Measurements from ENCODE around the gene PLCB4. TPM values are rescaled to one million over a fixed set of nuclear protein-coding genes. Genes with fewer than 3 reads are reported as not detected.

The PLCB4 gene
- total RNA-seq, 2 experiments from 2014 or later, result 0.06 TPM; not detected in 1

- DNase-seq, result no peak
- intact Hi-C loops (cut with DNase I, micrococcal nuclease), result no loop called here
- peaks cover 35 to 40% of the 10 kb centered on the region in 2 experiments for H3K27me3 ChIP-seq (ENCODE audit: control insufficient read depth in 1 of 2, insufficient read depth in 2 of 2, low read length in 2 of 2)
- no peak overlapping the region for H3K27ac ChIP-seq (ENCODE audit: low read depth in 1 of 2, low read length in 2 of 2)
- Mint-ChIP-seq H3K9me3 (no peaks in the 10 kb centered on the region), H3K4me3 (no peak overlapping the region), H3K4me1 (ENCODE audit: low read depth) (no peaks in the 10 kb centered on the region), H3K36me3 (ENCODE audit: low read depth) (no peaks in the 10 kb centered on the region), H3K27me3 (peaks cover 66% of the 10 kb centered on the region), H3K27ac (no peak overlapping the region)
- no peak for ATAC-seq (ENCODE audit: poor library complexity)
- ChIA-PET CTCF (no interaction called here), POLR2A (no interaction called here)
- no peak overlapping the region for H3K4me3 ChIP-seq (ENCODE audit: low read length)
- H3K36me3 ChIP-seq (ENCODE audit: insufficient read depth, low read length), result no peaks in the 10 kb centered on the region
- no peaks in the 10 kb centered on the region for H3K4me1 ChIP-seq (ENCODE audit: insufficient read depth, low read length)
- no peak for TF ChIP-seq CTCF (IDR thresholded peaks at IDR 0.05)
- H3K9me3 ChIP-seq (ENCODE audit: control insufficient read depth in 1 of 2, insufficient read depth in 1 of 2, low read length in 2 of 2), result peaks cover 0 to 22% of the 10 kb centered on the region in 2 experiments
Observed at GRCh38 chr20:9517297-9518162, 448.6 kb downstream of the PLCB4 start.

DNA sequence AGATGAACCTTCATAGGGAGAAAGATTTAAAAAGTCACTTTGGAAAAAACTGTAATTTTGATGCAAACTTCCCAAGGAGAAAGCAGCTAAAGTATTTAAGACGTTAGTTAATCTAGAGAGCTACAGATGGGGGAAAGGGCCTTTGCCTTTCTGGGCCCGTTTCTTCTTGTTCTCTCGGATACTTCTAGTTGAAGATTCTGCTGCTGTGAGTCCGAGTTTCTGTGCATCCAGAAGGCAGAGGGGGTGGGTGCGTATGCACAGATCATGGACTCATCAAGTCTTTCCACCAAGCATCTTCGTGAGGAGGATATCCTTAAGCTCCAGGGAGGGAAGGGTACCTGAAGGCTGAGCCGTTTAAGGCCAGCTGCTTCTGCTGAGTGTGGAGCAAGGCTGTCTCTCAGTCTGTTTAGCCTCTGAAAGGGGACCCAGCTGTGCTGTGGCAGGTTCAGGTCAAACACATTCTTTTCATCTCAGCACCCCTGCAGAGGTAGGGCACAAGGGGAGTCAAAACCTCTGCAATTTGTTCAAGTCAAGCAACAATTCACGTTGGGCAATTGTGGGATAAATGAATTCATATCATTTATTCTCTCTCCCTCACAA is 449.8 kb downstream of the PLCB4 start:
- intact Hi-C loops (cut with DNase I, micrococcal nuclease), result no loop called here

DNA sequence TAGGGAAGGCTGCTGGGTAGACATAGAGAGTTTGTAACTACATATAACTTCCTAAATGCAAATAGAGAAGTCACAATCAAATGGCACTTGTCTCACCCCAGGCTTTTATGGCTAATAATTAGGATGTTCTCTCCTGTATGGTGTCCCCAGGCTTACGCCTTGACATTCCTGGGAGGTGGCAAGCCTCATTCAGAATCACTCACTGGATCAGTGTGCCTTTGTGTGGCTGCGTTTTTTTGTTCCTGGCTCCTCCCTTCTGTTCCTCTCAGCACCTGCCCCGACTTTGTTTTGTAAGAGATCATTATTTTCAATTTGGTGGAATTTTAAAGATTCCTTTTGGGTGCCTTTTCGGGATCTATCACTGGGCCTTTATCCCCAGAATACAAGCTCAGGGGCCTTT is 451.2 kb downstream of the PLCB4 start:
- Histone ChIP-seq H3K9me3 (ENCODE audit: control insufficient read depth in 1 of 2, insufficient read depth in 1 of 2, low read length in 2 of 2) (peaks cover 0 to 15% of the 10 kb centered on the region in 2 experiments), H3K4me1 (ENCODE audit: insufficient read depth, low read length) (no peaks in the 10 kb centered on the region), H3K4me3 (ENCODE audit: low read length) (no peak overlapping the region), H3K36me3 (ENCODE audit: insufficient read depth, low read length) (no peaks in the 10 kb centered on the region), H3K27ac (ENCODE audit: low read depth in 1 of 2, low read length in 2 of 2) (no peak overlapping the region), H3K27me3 (ENCODE audit: control insufficient read depth in 1 of 2, insufficient read depth in 2 of 2, low read length in 2 of 2) (peaks cover 23 to 24% of the 10 kb centered on the region in 2 experiments)
- no peak overlapping the region for H3K4me3 Mint-ChIP-seq
- POLR2A ChIA-PET, result no interaction called here
- H3K27ac Mint-ChIP-seq, result no peak overlapping the region
- ATAC-seq (ENCODE audit: poor library complexity) (no peak), DNase-seq (no peak)
- no peak for TF ChIP-seq CTCF (IDR thresholded peaks at IDR 0.05)
- intact Hi-C loops (cut with DNase I, micrococcal nuclease), result no loop called here
- no peaks in the 10 kb centered on the region for H3K9me3 Mint-ChIP-seq
- H3K27me3 Mint-ChIP-seq, result peaks cover 45% of the 10 kb centered on the region
- H3K36me3 Mint-ChIP-seq (ENCODE audit: low read depth), result no peaks in the 10 kb centered on the region
- no peaks in the 10 kb centered on the region for H3K4me1 Mint-ChIP-seq (ENCODE audit: low read depth)
- CTCF ChIA-PET, result no interaction called here

More for the DNA sequence above, 449.8 kb downstream of the PLCB4 start:
- Mint-ChIP-seq H3K36me3 (ENCODE audit: low read depth) (no peaks in the 10 kb centered on the region), H3K4me3 (no peak overlapping the region), H3K9me3 (no peaks in the 10 kb centered on the region), H3K4me1 (ENCODE audit: low read depth) (no peaks in the 10 kb centered on the region), H3K27ac (no peak overlapping the region), H3K27me3 (peaks cover 58% of the 10 kb centered on the region)
- TF ChIP-seq CTCF (IDR thresholded peaks at IDR 0.05), result no peak
- H3K27ac ChIP-seq (ENCODE audit: low read depth in 1 of 2, low read length in 2 of 2), result no peak overlapping the region
- CTCF ChIA-PET, result no interaction called here
- DNase-seq, result no peak
- POLR2A ChIA-PET, result interaction anchor here (0.8 kb wide), 1 partner anchor 110 kb away, joined by 3 read pairs; no protein-coding TSS in a partner anchor
- H3K36me3 ChIP-seq (ENCODE audit: insufficient read depth, low read length), result no peaks in the 10 kb centered on the region
- ATAC-seq (ENCODE audit: poor library complexity), result no peak
- H3K27me3 ChIP-seq (ENCODE audit: control insufficient read depth in 1 of 2, insufficient read depth in 2 of 2, low read length in 2 of 2), result peaks cover 35 to 36% of the 10 kb centered on the region in 2 experiments
- H3K4me1 ChIP-seq (ENCODE audit: insufficient read depth, low read length), result no peaks in the 10 kb centered on the region
- H3K4me3 ChIP-seq (ENCODE audit: low read length), result no peak overlapping the region
- H3K9me3 ChIP-seq (ENCODE audit: control insufficient read depth in 1 of 2, insufficient read depth in 1 of 2, low read length in 2 of 2), result peaks cover 0 to 22% of the 10 kb centered on the region in 2 experiments

Measured in CD4-positive, alpha-beta T cell (primary cell).